Muscle layer of duodenum (tissue), 2 donors: ENCODE data around the gene DTNBP1.
"Not testable (repeated sequence)": the region's sequence is repeated elsewhere in the genome, so short reads cannot be mapped to it uniquely, and the experiment has no call there.

ENCODE experiments used
- H3K27ac ChIP-seq: one replicate; pipeline ENCODE4 v1.7.0; 2013; ENCODE audit warnings: mild to moderate bottlenecking, low read length
- H3K27me3 ChIP-seq: one replicate; pipeline ENCODE4 v1.7.0; 2013; ENCODE audit warnings: low read depth, mild to moderate bottlenecking, control low read depth, low read length
- H3K36me3 ChIP-seq, 2 donors: one replicate each; pipeline ENCODE4 v1.7.0; 2013; ENCODE audit warnings: low read length in 2 of 2, control low read depth in 1 of 2, mild to moderate bottlenecking in 1 of 2; ENCODE audit not compliant: insufficient read depth in 2 of 2, control insufficient read depth in 1 of 2
- H3K4me1 ChIP-seq, 2 donors: one replicate each; pipeline ENCODE4 v1.7.0; 2013; ENCODE audit warnings: low read length in 2 of 2, mild to moderate bottlenecking in 2 of 2, control low read depth in 1 of 2, moderate library complexity in 1 of 2; ENCODE audit not compliant: insufficient read depth in 2 of 2, control insufficient read depth in 1 of 2
- H3K4me3 ChIP-seq, 2 donors: one replicate each; pipeline ENCODE4 v1.7.0; 2013; ENCODE audit warnings: low read length in 2 of 2, low read depth in 1 of 2, mild to moderate bottlenecking in 1 of 2
- H3K9me3 ChIP-seq, 2 donors: one replicate each; pipeline ENCODE4 v1.7.0; 2013; ENCODE audit warnings: low read length in 2 of 2, control low read depth in 1 of 2, mild to moderate bottlenecking in 1 of 2; ENCODE audit not compliant: control insufficient read depth in 1 of 2
- donor health status: healthy.

Gene DTNBP1

GRCh38 chr6:15553031-15553430 is 109.8 kb downstream of the DTNBP1 start:
- H3K4me1 ChIP-seq = peaks cover 3 to 10% of the 10 kb centered on the region in 2 donors
- H3K9me3 ChIP-seq = no peaks in the 10 kb centered on the region
- no peak overlapping the region for H3K27ac ChIP-seq
- H3K27me3 ChIP-seq = no peaks in the 10 kb centered on the region
- no peak overlapping the region for H3K4me3 ChIP-seq
- H3K36me3 ChIP-seq = no peaks in the 10 kb centered on the region

- peaks cover 3 to 18% of the 10 kb centered on the region in 2 donors for H3K4me1 ChIP-seq
- no peak overlapping the region for H3K27ac ChIP-seq
Measured at GRCh38 chr6:15551798-15552197, 111.0 kb downstream of the DTNBP1 start.

GRCh38 chr6:15551262-15551661 is 111.6 kb downstream of the DTNBP1 start:
- no peak overlapping the region for H3K27ac ChIP-seq
- peaks cover 3 to 18% of the 10 kb centered on the region in 2 donors for H3K4me1 ChIP-seq
- H3K9me3 ChIP-seq = no peaks in the 10 kb centered on the region
- H3K4me3 ChIP-seq = no peak overlapping the region
- no peaks in the 10 kb centered on the region for H3K36me3 ChIP-seq
- H3K27me3 ChIP-seq = no peaks in the 10 kb centered on the region

More at GRCh38 chr6:15551798-15552197, 111.0 kb downstream of the DTNBP1 start:
- Histone ChIP-seq H3K36me3 (no peaks in the 10 kb centered on the region), H3K27me3 (no peaks in the 10 kb centered on the region), H3K4me3 (no peak overlapping the region), H3K9me3 (no peaks in the 10 kb centered on the region)

- H3K36me3 ChIP-seq = no peaks in the 10 kb centered on the region
- no peak overlapping the region for H3K27ac ChIP-seq
- peaks cover 3 to 18% of the 10 kb centered on the region in 2 donors for H3K4me1 ChIP-seq
- H3K4me3 ChIP-seq = no peak overlapping the region
- H3K9me3 ChIP-seq = no peaks in the 10 kb centered on the region
- no peaks in the 10 kb centered on the region for H3K27me3 ChIP-seq
Measured at GRCh38 chr6:15550546-15551123, 112.2 kb downstream of the DTNBP1 start.

- H3K36me3 ChIP-seq = no peaks in the 10 kb centered on the region
- H3K27me3 ChIP-seq = no peaks in the 10 kb centered on the region
- H3K9me3 ChIP-seq = no peaks in the 10 kb centered on the region
- H3K27ac ChIP-seq = no peak overlapping the region
- H3K4me1 ChIP-seq = peaks cover 3 to 18% of the 10 kb centered on the region in 2 donors
- no peak overlapping the region for H3K4me3 ChIP-seq
Measured at GRCh38 chr6:15549371-15549770, 113.5 kb downstream of the DTNBP1 start.

- Histone ChIP-seq H3K27me3 (no peaks in the 10 kb centered on the region), H3K36me3 (no peaks in the 10 kb centered on the region), H3K4me3 (no peak overlapping the region), H3K9me3 (no peaks in the 10 kb centered on the region), H3K27ac (no peak overlapping the region), H3K4me1 (peaks cover 3 to 18% of the 10 kb centered on the region in 2 donors)
Measured at GRCh38 chr6:15547400-15547799, 115.4 kb downstream of the DTNBP1 start.

GRCh38 chr6:15546591-15546990 is 116.2 kb downstream of the DTNBP1 start:
- no peaks in the 10 kb centered on the region for H3K27me3 ChIP-seq
- no peak overlapping the region for H3K27ac ChIP-seq
- H3K9me3 ChIP-seq = no peaks in the 10 kb centered on the region
- H3K4me3 ChIP-seq = no peak overlapping the region
- H3K36me3 ChIP-seq = no peaks in the 10 kb centered on the region
- H3K4me1 ChIP-seq = peaks cover 3 to 17% of the 10 kb centered on the region in 2 donors

GRCh38 chr6:15544321-15544900 is 118.4 kb downstream of the DTNBP1 start:
- H3K4me1 ChIP-seq = peaks cover 0 to 8% of the 10 kb centered on the region in 2 donors

GRCh38 chr6:15543332-15543917 is 119.4 kb downstream of the DTNBP1 start:
- H3K27ac ChIP-seq, H3K4me1 ChIP-seq, H3K27me3 ChIP-seq, H3K36me3 ChIP-seq, H3K4me3 ChIP-seq, H3K9me3 ChIP-seq: not testable (repeated sequence)

More at GRCh38 chr6:15544321-15544900, 118.4 kb downstream of the DTNBP1 start:
- Histone ChIP-seq H3K9me3 (no peaks in the 10 kb centered on the region), H3K36me3 (no peaks in the 10 kb centered on the region), H3K4me3 (no peak overlapping the region), H3K27me3 (no peaks in the 10 kb centered on the region), H3K27ac (no peak overlapping the region)

- H3K27ac ChIP-seq = no peak overlapping the region
- H3K27me3 ChIP-seq = no peaks in the 10 kb centered on the region
- peaks cover 0 to 12% of the 10 kb centered on the region in 2 donors for H3K4me1 ChIP-seq
- no peaks in the 10 kb centered on the region for H3K9me3 ChIP-seq
- no peak overlapping the region for H3K4me3 ChIP-seq
- no peaks in the 10 kb centered on the region for H3K36me3 ChIP-seq
Measured at GRCh38 chr6:15539722-15540270, 123.0 kb downstream of the DTNBP1 start.

GRCh38 chr6:15538766-15539495 is 123.9 kb downstream of the DTNBP1 start:
- Histone ChIP-seq H3K4me3 (no peak overlapping the region), H3K27me3 (no peaks in the 10 kb centered on the region), H3K9me3 (no peaks in the 10 kb centered on the region), H3K27ac (no peak overlapping the region), H3K4me1 (peaks cover 0 to 12% of the 10 kb centered on the region in 2 donors), H3K36me3 (no peaks in the 10 kb centered on the region)
